ENCODE results near the gene COL6A3. TPM values are rescaled to one million over a fixed set of nuclear protein-coding genes. Genes with fewer than 3 reads are reported as not detected.

The COL6A3 gene
- total RNA-seq, 1 donor from 2014 or later: 4.9 TPM

- no peak for DNase-seq (ENCODE audit: low read depth, low spot score)
- H3K27ac Mint-ChIP-seq (ENCODE audit: unreplicated experiment): no peak overlapping the region
- H3K4me1 Mint-ChIP-seq: no peaks in the 10 kb centered on the region
- H3K4me3 Mint-ChIP-seq: no peak overlapping the region
- H3K9me3 Mint-ChIP-seq: peaks cover 7% of the 10 kb centered on the region
- H3K27me3 Mint-ChIP-seq (ENCODE audit: low read depth): peaks cover 10% of the 10 kb centered on the region
- TF ChIP-seq, protein P1, sequence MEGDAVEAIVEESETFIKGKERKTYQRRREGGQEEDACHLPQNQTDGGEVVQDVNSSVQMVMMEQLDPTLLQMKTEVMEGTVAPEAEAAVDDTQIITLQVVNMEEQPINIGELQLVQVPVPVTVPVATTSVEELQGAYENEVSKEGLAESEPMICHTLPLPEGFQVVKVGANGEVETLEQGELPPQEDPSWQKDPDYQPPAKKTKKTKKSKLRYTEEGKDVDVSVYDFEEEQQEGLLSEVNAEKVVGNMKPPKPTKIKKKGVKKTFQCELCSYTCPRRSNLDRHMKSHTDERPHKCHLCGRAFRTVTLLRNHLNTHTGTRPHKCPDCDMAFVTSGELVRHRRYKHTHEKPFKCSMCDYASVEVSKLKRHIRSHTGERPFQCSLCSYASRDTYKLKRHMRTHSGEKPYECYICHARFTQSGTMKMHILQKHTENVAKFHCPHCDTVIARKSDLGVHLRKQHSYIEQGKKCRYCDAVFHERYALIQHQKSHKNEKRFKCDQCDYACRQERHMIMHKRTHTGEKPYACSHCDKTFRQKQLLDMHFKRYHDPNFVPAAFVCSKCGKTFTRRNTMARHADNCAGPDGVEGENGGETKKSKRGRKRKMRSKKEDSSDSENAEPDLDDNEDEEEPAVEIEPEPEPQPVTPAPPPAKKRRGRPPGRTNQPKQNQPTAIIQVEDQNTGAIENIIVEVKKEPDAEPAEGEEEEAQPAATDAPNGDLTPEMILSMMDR (conservative IDR thresholded peaks at IDR 0.05): no peak
- peaks cover 4% of the 10 kb centered on the region for H3K36me3 Mint-ChIP-seq (ENCODE audit: low read depth)
Measured at GRCh38 chr2:237457388-237457941, 43.5 kb upstream of the COL6A3 start.

DNA sequence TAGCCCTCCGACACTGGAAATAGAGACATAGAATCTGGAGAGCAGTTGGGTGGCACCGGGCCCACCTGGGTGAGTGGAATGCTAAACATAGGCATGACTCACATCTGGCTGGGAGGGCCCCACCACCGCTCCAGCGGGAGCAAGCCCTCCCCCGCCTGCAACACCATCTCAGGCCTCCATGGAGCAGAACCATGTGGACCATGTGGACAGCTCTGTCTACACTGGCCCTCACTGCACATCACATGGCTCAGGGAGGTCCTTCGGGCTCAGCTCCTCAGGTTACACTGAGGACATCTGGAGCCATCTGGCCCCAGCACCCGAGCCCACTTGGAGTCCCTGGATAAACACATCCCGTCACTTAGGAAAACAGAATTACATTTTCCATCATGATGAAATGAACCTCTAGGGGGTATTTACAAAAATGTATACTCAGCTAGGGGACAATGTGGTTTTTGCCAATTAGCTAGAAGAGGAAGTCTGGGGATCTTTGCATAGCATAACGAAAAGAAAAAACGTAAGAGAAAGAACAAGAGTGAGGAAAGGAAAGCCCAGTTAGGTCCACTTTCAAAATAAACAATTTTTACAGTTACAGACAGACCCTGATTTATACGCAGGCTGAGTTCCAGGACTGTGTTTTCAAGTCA lies 42.4 kb upstream of the COL6A3 start:
- no peak for DNase-seq (ENCODE audit: low read depth, low spot score)
- H3K4me1 Mint-ChIP-seq: no peaks in the 10 kb centered on the region
- peaks cover 12% of the 10 kb centered on the region for H3K27me3 Mint-ChIP-seq (ENCODE audit: low read depth)
- TF ChIP-seq, protein P1 (conservative IDR thresholded peaks at IDR 0.05): no peak
- no peak overlapping the region for H3K4me3 Mint-ChIP-seq
- peaks cover 7% of the 10 kb centered on the region for H3K9me3 Mint-ChIP-seq
- peaks cover 4% of the 10 kb centered on the region for H3K36me3 Mint-ChIP-seq (ENCODE audit: low read depth)
- peak overlapping the region; percentile 78 for H3K27ac Mint-ChIP-seq (ENCODE audit: unreplicated experiment)

- H3K9me3 Mint-ChIP-seq: peaks cover 7% of the 10 kb centered on the region
- H3K4me1 Mint-ChIP-seq: no peaks in the 10 kb centered on the region
- no peak for DNase-seq (ENCODE audit: low read depth, low spot score)
- no peaks in the 10 kb centered on the region for H3K36me3 Mint-ChIP-seq (ENCODE audit: low read depth)
- H3K27me3 Mint-ChIP-seq (ENCODE audit: low read depth): peaks cover 11% of the 10 kb centered on the region
- H3K4me3 Mint-ChIP-seq: no peak overlapping the region
- TF ChIP-seq, protein P1 (conservative IDR thresholded peaks at IDR 0.05): no peak
- H3K27ac Mint-ChIP-seq (ENCODE audit: unreplicated experiment): peak overlapping the region; percentile 78
Measured at GRCh38 chr2:237455764-237456163, 41.8 kb upstream of the COL6A3 start.

DNA sequence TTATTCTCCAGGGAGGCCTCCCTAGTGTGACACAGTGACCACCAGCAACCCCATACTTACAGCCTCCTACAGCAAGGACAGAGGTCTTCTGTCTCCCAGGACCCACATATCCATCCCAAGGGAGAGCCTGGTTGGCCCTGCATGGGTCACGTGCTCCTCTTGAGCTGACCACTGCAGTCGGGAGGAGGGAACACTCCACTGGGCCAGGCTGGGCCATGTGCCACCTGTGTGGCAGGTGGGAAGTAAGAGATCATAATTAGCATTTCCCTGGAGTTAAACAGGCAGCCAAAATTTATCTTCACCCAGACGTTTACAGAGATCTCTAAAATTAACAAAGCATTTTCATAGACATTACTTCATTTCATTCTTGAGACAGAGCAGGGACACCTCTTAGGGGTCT lies 39.7 kb upstream of the COL6A3 start:
- TF ChIP-seq, protein P1 (conservative IDR thresholded peaks at IDR 0.05): no peak
- DNase-seq (ENCODE audit: low read depth, low spot score): no peak
- Mint-ChIP-seq H3K27ac (ENCODE audit: unreplicated experiment) (no peak overlapping the region), H3K36me3 (ENCODE audit: low read depth) (no peaks in the 10 kb centered on the region), H3K4me1 (no peaks in the 10 kb centered on the region), H3K27me3 (ENCODE audit: low read depth) (peaks cover 11% of the 10 kb centered on the region), H3K4me3 (no peak overlapping the region), H3K9me3 (peaks cover 3% of the 10 kb centered on the region)

- H3K9me3 Mint-ChIP-seq: peaks cover 3% of the 10 kb centered on the region
- H3K4me1 Mint-ChIP-seq: no peaks in the 10 kb centered on the region
- peaks cover 6% of the 10 kb centered on the region for H3K27me3 Mint-ChIP-seq (ENCODE audit: low read depth)
- no peaks in the 10 kb centered on the region for H3K36me3 Mint-ChIP-seq (ENCODE audit: low read depth)
- no peak for DNase-seq (ENCODE audit: low read depth, low spot score)
- no peak overlapping the region for H3K27ac Mint-ChIP-seq (ENCODE audit: unreplicated experiment)
- H3K4me3 Mint-ChIP-seq: no peak overlapping the region
- TF ChIP-seq, protein P1 (conservative IDR thresholded peaks at IDR 0.05): no peak
Measured at GRCh38 chr2:237452861-237453260, 38.9 kb upstream of the COL6A3 start.
